CD4-positive, alpha-beta T cell treated with Interleukin-6 for 4 hours (primary cell): ENCODE measurements around the gene FAM170A.

Experiments used
- DNase-seq: peaks from one replicate; pipeline ENCODE4 v3.0.0-alpha.2; 2020; ENCODE audit warnings: mixed read lengths

FAM170A gene

DNA sequence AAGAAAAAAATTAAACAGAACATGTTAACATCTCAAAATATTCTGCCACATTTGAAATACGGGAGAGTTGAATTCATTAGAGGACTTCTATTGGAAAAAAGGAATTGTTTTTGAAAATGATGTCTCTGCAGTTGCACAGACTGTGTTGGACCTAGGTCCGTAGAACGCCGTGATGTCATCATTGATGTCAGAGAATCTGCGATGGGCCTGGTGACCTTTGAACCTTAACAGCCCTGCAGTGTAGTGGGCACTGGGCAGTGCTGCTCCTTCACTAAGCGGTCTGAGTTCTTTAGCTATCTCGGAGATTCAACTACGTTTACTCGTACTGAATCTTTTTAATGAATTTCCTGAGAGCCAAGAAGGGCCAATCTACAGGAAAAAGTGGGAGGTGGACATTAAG lies at the start of gene FAM170A:
TSS of gene FAM170A (plus strand) at position 220 of the 400 bp plus-strand sequence. CDS start 211 bp downstream, outside the sequence.
- no peak for DNase-seq

DNA sequence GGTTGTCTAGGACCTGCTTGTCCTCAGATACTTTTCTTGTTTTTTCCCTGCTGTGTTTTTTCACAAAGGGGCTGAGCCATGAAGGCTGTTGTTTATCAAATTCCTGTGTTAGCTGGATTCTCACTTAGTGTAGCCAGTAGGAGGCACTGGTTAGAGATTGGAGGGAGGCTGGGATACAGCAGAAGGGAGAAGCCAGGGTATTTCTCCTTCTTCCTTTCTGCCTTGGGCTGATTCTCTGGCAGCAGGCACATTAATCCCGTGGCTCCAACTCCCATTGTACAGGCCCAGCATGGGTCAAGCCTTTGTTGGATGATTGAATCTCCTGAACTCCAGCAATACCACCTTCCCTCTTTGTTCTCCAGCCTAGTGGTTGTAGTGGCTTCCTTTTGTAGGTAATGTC lies 46.4 kb upstream of the FAM170A start:
- DNase-seq, result no peak

GRCh38 chr5:119583684-119584083 lies 45.7 kb upstream of the FAM170A start:
- DNase-seq, result no peak

DNA sequence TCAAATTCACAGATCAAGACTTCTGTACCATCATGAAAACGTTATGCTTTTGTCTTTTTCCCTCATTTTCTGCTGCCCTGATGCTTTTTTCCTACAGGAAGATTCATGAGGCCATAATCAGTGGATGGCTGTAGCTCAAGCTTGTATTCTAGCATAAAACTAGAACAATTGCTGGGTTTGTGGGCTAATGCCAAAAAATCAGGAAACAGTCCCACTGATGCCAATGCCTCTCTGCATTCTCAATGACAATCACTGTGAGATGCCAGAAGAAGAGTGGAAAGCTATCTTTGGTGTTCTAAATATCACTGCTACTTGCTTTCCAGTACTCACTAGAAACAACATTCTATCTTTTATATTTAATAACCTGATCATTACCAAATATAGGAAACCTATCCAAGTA lies 33.3 kb upstream of the FAM170A start:
- no peak for DNase-seq

DNA sequence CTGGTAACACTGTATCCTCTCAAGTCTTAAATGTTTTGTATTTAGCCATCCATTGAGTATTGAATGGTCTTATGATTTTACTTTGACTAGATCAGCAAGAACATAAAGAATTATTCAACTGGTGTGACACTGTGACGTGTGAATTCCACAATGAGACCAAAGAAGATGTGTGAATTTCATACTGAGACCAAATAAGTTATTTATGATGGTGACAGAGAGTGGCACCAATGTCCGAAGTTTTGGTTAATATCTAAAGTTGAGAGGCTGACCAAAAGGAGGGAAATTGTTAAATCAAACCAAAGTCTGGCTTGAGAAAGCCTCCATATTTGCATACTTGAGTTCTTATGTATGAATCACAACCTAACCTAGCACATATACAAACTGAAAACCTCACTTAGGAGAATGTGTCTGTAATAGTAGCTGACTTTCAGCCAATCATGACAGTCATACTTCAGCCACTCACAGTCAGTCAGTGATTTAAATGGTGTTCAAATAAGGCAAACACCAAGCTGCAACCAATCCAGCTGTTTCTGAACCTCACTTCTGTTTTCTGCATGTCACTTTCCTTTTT lies 31.5 kb upstream of the FAM170A start:
- no peak for DNase-seq

- DNase-seq, result no peak
These were observed 15.4 kb upstream of the FAM170A start for GRCh38 chr5:119613937-119614336.

DNA sequence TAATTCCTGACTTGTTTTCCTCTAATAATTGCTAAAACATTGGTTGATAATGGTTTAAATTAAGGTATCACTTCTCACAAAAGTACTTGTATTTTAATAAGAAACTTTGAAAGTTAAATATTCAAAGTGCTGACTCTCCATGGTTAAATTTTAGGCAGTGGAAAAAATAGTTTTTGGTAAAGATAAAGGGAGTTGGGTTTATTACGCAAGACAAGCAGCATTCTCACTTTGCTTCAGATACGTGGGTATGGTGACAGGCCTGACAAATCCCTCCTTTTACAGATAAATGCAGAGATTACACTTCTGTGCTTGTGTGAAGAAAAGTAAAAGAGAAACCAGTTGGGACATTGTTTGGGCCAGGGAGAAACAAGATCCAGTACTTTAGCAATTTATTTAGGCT lies 14.5 kb upstream of the FAM170A start:
- no peak for DNase-seq

DNA sequence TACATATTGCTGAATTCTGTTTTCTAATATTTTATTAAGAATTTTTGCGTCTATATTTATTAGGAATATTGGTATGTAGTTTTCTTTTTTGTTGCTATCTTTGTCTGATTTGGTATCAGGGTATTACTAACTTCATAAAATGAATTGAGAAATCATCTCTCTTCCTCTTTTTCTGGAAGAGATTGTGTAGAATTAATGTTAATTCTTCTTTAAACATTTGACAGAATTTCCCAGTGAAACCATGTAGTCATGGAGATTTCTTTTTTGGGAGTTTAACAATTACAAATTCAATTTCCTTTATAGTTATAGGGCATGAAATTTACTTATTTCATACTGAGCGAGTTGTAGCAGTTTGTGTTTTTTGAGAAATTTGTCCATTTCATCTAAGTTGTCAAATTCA lies 3.3 kb upstream of the FAM170A start:
- no peak for DNase-seq

- DNase-seq, result no peak
These were observed 1.5 kb downstream of the FAM170A start for GRCh38 chr5:119630752-119631440.

DNA sequence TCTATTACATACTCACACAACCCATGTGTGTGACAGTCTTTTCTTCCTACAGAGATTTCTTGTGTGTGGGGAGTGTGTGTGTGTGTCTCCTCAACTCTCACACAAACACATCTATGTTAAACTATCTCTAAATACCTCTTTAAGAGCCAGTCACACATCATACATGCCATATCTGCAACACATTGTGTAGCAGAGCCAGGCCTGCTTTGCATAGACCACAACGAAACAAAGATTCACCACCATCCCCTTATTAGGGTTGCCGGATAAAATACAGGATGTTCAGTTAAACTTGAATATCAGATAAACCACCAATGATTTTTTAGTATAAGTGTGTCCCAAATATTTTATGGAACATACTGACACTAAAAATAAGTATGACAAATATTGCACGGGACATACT lies 2.3 kb downstream of the FAM170A start:
- no peak for DNase-seq

- no peak for DNase-seq
These were observed 22.1 kb downstream of the FAM170A start for GRCh38 chr5:119651486-119651885.

DNA sequence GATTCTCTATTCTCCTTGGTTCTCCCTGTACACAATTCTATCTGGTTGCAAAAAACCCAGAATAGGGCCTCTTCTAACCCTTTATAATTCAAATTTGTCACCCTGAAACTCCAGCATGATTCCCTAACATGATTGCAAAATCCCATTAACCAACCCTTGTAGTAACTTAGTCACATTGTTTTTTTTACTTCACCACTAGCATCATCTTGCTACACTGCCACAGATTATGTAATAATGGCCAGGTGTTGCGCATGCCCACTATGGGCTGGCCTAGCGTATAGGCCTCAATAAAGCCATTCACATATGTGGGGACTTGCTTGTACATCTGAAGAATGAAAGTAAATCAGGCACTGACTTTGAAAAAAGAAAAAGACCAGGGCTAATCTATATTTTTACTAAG lies 25.7 kb downstream of the FAM170A start:
- DNase-seq, result no peak

DNA sequence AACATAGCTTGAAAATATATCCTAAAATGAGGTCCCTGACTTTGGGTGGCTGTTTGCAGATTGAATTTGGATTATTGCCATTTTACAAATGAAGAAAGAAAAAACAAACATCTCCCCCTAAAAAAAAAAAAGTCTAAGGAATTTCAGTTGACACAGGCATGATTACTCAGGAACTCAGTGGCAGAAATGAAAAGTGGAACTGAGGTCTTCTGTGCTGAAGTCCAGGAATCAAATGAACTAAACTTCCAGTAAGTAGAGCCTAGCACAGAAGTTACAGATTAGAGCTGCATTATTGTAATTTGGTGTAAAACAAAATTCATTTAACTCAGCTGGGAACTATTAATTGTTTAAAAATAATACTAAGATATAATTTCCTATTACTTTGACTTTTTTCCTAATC lies 26.7 kb downstream of the FAM170A start:
- no peak for DNase-seq

- DNase-seq, result no peak
These were observed 37.2 kb downstream of the FAM170A start for GRCh38 chr5:119666542-119666941.

DNA sequence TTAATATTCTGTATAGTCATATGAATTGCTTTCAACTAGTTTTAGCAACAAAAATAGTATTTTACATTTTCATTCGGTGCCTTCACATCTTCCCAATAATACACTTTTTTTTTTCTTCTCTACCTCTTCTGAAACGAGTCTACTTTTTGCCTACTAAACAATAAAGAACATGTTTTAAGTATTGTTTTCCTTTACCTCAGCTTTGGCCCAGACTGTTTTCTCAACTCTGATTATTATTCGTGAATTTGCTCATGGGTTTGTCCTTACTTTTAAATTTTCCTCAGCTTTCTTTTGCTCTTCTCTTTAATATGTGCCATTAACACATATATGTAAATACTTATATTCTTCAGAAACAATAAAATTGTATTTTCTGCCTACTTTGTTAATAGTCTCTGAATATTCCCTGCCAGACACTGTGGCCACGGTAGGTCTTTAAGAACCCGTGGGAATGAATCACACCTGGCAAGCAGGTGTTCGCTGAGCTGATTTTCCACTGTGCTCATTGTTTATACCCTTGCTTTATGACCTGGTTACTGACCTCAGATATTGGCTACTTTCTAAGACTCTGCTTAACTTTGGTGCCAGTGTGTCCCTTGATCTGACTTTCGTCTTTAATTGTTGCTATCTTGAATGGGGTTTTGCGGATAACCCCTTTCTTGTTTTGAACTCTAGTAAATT lies 49.1 kb downstream of the FAM170A start:
- DNase-seq, result no peak

DNA sequence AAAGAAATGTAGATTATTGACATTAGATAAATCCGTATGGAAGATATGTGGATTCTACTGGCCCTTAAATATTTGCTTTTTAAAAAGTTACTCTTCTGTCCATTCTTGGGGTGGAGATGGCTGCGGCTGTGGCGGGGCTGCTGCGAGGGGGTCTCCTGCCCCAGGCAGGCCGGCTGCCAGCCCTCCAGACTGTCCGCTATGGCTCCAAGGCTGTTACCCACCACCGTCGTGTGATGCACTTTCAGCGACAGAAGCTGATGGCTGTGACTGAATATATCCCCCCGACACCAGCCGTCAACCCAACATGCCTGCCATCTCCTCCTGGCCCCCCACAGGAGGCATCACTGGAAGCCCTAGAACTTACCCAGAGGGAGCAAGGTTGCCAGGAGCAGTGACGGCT lies 50.7 kb downstream of the FAM170A start:
- no peak for DNase-seq

DNA sequence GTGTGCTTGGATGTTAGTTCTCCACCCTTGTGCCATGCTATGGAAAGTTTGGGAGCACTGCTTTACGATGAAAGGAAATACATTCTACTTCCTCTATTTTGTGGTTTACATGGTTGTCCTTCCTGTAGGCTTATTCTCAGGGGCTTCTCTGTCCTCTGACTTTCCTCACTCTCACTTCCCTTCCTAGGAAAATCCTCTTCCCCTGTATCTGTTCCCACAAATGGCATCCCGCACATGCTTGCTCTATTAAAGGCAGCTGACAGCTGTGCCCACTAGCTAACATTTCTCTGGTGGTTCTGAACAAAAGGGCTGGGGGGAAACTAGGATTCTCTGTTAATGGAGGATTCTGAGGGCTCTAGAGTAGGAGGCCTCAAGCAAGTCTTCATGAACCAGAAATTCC lies 52.4 kb downstream of the FAM170A start:
- no peak for DNase-seq

DNA sequence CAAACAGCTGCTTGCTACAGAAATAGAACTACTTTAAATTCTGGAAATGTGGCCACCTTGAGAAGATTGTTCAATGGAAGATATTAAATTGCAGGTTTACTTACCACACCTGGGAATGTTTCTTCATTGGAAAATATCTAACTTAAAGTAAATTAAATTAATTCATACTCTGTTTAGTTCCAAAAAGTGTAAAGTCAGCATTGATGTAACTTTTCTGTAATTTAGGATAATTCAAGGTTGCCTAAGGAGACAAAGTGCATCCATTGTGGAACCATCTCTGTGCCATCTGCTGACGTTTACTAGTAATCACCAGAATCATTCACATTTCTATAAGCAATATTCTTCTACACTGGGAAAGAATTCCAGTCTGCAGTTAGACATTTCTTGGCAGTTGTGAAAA lies 53.0 kb downstream of the FAM170A start:
- no peak for DNase-seq
